ENCODE measurements around the gene ZSCAN25. TPM values are rescaled to one million over a fixed set of nuclear protein-coding genes. Genes with fewer than 3 reads are reported as not detected.
A peak's percentile ranks its signal among the peaks of the same experiment; 100 is the strongest.

ZSCAN25 gene
- total and polyA plus RNA-seq, 2 of the 13 experiments (the other 11 are each of a cell fraction or from before 2014, with no cell fraction given), result 12.1 to 16.8 TPM

DNA sequence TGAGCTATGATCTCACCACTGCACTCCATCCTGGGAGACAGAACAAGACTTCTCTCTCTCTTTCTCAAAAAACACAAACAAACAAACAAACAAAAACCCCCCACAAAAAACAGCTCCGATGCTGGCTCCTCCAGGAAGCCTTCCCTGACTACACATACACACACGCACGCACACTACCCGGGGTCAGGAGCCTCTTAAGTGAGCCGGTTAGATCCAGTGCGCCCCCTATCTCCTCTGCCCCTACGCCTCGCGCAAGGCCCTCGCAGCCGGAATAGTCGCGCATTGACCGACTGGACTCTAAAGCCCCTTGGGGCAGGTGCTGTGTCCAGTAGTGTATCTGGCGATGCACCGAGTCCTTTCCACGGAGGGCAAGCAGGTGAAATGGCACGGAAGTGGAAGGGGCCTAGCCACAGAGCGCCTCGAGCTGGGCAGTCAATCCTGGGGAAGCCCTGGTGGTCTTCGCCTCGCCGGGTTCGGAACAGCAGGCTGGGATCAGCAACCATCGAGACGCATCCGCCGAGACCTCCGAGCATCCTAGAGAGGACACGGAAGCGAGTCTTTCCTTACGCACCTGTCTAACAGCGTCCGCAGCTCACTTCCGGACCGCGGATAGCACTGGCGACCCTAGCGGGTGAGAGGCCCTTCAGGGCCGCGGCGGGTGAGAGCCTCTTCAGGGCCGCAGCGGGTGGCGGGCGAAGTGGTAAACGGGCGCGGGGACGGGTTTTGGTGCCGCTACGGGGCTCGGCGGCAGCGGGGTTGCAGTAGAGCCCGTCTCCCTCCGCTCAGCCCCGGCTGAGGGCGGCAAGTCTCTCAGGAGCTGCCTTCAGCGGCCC lies at the start of gene ZSCAN25 (continued):
- TF ChIP-seq, protein P1, sequence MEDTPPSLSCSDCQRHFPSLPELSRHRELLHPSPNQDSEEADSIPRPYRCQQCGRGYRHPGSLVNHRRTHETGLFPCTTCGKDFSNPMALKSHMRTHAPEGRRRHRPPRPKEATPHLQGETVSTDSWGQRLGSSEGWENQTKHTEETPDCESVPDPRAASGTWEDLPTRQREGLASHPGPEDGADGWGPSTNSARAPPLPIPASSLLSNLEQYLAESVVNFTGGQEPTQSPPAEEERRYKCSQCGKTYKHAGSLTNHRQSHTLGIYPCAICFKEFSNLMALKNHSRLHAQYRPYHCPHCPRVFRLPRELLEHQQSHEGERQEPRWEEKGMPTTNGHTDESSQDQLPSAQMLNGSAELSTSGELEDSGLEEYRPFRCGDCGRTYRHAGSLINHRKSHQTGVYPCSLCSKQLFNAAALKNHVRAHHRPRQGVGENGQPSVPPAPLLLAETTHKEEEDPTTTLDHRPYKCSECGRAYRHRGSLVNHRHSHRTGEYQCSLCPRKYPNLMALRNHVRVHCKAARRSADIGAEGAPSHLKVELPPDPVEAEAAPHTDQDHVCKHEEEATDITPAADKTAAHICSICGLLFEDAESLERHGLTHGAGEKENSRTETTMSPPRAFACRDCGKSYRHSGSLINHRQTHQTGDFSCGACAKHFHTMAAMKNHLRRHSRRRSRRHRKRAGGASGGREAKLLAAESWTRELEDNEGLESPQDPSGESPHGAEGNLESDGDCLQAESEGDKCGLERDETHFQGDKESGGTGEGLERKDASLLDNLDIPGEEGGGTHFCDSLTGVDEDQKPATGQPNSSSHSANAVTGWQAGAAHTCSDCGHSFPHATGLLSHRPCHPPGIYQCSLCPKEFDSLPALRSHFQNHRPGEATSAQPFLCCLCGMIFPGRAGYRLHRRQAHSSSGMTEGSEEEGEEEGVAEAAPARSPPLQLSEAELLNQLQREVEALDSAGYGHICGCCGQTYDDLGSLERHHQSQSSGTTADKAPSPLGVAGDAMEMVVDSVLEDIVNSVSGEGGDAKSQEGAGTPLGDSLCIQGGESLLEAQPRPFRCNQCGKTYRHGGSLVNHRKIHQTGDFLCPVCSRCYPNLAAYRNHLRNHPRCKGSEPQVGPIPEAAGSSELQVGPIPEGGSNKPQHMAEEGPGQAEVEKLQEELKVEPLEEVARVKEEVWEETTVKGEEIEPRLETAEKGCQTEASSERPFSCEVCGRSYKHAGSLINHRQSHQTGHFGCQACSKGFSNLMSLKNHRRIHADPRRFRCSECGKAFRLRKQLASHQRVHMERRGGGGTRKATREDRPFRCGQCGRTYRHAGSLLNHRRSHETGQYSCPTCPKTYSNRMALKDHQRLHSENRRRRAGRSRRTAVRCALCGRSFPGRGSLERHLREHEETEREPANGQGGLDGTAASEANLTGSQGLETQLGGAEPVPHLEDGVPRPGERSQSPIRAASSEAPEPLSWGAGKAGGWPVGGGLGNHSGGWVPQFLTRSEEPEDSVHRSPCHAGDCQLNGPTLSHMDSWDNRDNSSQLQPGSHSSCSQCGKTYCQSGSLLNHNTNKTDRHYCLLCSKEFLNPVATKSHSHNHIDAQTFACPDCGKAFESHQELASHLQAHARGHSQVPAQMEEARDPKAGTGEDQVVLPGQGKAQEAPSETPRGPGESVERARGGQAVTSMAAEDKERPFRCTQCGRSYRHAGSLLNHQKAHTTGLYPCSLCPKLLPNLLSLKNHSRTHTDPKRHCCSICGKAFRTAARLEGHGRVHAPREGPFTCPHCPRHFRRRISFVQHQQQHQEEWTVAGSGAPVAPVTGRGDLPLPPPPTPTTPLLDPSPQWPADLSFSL (CRISPR knock-in tag; IDR thresholded peaks at IDR 0.05), result peak; percentile 31; the same call in 1 of the 2 replicates
- TF ChIP-seq ZNF670 (CRISPR knock-in tag; IDR thresholded peaks at IDR 0.05; ENCODE audit: borderline replicate concordance) (peak; percentile 99), JUND (CRISPR knock-in tag; IDR thresholded peaks at IDR 0.05) (no peak), ZNF737 (CRISPR knock-in tag; IDR thresholded peaks at IDR 0.05; ENCODE audit: borderline replicate concordance) (no peak), ZNF614 (CRISPR knock-in tag; IDR thresholded peaks at IDR 0.05; ENCODE audit: borderline replicate concordance) (no peak; the same call in 1 of the 2 replicates), U2AF2 (IDR thresholded peaks at IDR 0.05; ENCODE audit: low read depth, low read length) (no peak), ZNF225 (CRISPR knock-in tag; IDR thresholded peaks at IDR 0.05) (peak; percentile 71; the same call in 1 of the 2 replicates), THYN1 (CRISPR knock-in tag; IDR thresholded peaks at IDR 0.05; ENCODE audit: borderline replicate concordance, low read depth) (no peak), ZNF607 (CRISPR knock-in tag; IDR thresholded peaks at IDR 0.05; ENCODE audit: borderline replicate concordance) (peak; percentile 87; the same call in 1 of the 2 replicates), ZNF121 (CRISPR knock-in tag; IDR thresholded peaks at IDR 0.05) (no peak), NFYC (CRISPR knock-in tag; IDR thresholded peaks at IDR 0.05) (peak; percentile 35; the same call in 1 of the 2 replicates), BRCA1 (CRISPR knock-in tag; IDR thresholded peaks at IDR 0.05) (peak; percentile 43; the same call in 1 of the 2 replicates), ZNF10 (CRISPR knock-in tag; IDR thresholded peaks at IDR 0.05; ENCODE audit: borderline replicate concordance, low read depth) (no peak), POLR2G (IDR thresholded peaks at IDR 0.05; ENCODE audit: low read depth, low read length) (peak; percentile 94)
- TF ChIP-seq, protein P2, sequence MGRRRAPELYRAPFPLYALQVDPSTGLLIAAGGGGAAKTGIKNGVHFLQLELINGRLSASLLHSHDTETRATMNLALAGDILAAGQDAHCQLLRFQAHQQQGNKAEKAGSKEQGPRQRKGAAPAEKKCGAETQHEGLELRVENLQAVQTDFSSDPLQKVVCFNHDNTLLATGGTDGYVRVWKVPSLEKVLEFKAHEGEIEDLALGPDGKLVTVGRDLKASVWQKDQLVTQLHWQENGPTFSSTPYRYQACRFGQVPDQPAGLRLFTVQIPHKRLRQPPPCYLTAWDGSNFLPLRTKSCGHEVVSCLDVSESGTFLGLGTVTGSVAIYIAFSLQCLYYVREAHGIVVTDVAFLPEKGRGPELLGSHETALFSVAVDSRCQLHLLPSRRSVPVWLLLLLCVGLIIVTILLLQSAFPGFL (CRISPR knock-in tag; IDR thresholded peaks at IDR 0.05), result no peak; the same call in 1 of the 2 replicates
- TF ChIP-seq, protein P3, sequence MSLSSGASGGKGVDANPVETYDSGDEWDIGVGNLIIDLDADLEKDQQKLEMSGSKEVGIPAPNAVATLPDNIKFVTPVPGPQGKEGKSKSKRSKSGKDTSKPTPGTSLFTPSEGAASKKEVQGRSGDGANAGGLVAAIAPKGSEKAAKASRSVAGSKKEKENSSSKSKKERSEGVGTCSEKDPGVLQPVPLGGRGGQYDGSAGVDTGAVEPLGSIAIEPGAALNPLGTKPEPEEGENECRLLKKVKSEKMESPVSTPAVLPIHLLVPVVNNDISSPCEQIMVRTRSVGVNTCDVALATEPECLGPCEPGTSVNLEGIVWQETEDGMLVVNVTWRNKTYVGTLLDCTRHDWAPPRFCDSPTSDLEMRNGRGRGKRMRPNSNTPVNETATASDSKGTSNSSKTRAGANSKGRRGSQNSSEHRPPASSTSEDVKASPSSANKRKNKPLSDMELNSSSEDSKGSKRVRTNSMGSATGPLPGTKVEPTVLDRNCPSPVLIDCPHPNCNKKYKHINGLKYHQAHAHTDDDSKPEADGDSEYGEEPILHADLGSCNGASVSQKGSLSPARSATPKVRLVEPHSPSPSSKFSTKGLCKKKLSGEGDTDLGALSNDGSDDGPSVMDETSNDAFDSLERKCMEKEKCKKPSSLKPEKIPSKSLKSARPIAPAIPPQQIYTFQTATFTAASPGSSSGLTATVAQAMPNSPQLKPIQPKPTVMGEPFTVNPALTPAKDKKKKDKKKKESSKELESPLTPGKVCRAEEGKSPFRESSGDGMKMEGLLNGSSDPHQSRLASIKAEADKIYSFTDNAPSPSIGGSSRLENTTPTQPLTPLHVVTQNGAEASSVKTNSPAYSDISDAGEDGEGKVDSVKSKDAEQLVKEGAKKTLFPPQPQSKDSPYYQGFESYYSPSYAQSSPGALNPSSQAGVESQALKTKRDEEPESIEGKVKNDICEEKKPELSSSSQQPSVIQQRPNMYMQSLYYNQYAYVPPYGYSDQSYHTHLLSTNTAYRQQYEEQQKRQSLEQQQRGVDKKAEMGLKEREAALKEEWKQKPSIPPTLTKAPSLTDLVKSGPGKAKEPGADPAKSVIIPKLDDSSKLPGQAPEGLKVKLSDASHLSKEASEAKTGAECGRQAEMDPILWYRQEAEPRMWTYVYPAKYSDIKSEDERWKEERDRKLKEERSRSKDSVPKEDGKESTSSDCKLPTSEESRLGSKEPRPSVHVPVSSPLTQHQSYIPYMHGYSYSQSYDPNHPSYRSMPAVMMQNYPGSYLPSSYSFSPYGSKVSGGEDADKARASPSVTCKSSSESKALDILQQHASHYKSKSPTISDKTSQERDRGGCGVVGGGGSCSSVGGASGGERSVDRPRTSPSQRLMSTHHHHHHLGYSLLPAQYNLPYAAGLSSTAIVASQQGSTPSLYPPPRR (CRISPR knock-in tag; IDR thresholded peaks at IDR 0.05; ENCODE audit: borderline replicate concordance), result peak; percentile 43; the same call in 1 of the 2 replicates

All from HepG2 (cell line).